CD1c-positive myeloid dendritic cell (primary cell): Measurements from ENCODE around the gene IFNL1.
"Not testable (repeated sequence)": the region's sequence is repeated elsewhere in the genome, so short reads cannot be mapped to it uniquely, and the experiment has no call there.

Experiments used
- DNase-seq: peaks from one replicate; pipeline ENCODE4 v3.0.0-alpha.2; 2016; ENCODE audit errors: extremely low spot score

Gene IFNL1

GRCh38 chr19:39296055-39296645 lies at the start of gene IFNL1:
IFNL1 (plus strand) TSS chr19:39296407; CDS start chr19:39296422, 15 bp downstream.
- DNase-seq = no peak

- no peak for DNase-seq
Measured at GRCh38 chr19:39246951-39247669, 49.1 kb upstream of the IFNL1 start.

GRCh38 chr19:39247701-39248664 lies 48.2 kb upstream of the IFNL1 start:
- DNase-seq = peak; percentile 31

- no peak for DNase-seq
Measured at GRCh38 chr19:39248806-39249205, 47.4 kb upstream of the IFNL1 start, which contains the start of gene IFNL4. IFNL4 (minus strand) TSS chr19:39248856.

GRCh38 chr19:39251081-39251480 lies 45.1 kb upstream of the IFNL1 start:
- no peak for DNase-seq

- no peak for DNase-seq
Measured at GRCh38 chr19:39251846-39252245, 44.4 kb upstream of the IFNL1 start.

GRCh38 chr19:39252458-39252857 lies 43.7 kb upstream of the IFNL1 start:
- DNase-seq = no peak

- DNase-seq = no peak
Measured at GRCh38 chr19:39253374-39254149, 42.6 kb upstream of the IFNL1 start.

- no peak for DNase-seq
Measured at GRCh38 chr19:39254531-39255345, 41.5 kb upstream of the IFNL1 start.

- no peak for DNase-seq
Measured at GRCh38 chr19:39257227-39257626, 39.0 kb upstream of the IFNL1 start.

GRCh38 chr19:39261704-39262103 lies 34.5 kb upstream of the IFNL1 start:
- DNase-seq = no peak

- no peak for DNase-seq
Measured at GRCh38 chr19:39262496-39262895, 33.7 kb upstream of the IFNL1 start.

- DNase-seq = no peak
Measured at GRCh38 chr19:39263912-39264305, 32.3 kb upstream of the IFNL1 start.

- no peak for DNase-seq
Measured at GRCh38 chr19:39264306-39265290, 31.6 kb upstream of the IFNL1 start.

- DNase-seq = no peak
Measured at GRCh38 chr19:39265321-39265916, 30.8 kb upstream of the IFNL1 start.

GRCh38 chr19:39268085-39268484 lies 28.1 kb upstream of the IFNL1 start, which contains the start of gene IFNL2:
IFNL2 (plus strand) TSS chr19:39268396; CDS start chr19:39268569, 173 bp downstream.
- not testable (repeated sequence) for DNase-seq

- DNase-seq = not testable (repeated sequence)
Measured at GRCh38 chr19:39268531-39269223, 27.5 kb upstream of the IFNL1 start.

GRCh38 chr19:39269369-39269768 lies 26.8 kb upstream of the IFNL1 start:
- not testable (repeated sequence) for DNase-seq
